Measurements from ENCODE around the gene SMIM44.

The SMIM44 gene

DNA sequence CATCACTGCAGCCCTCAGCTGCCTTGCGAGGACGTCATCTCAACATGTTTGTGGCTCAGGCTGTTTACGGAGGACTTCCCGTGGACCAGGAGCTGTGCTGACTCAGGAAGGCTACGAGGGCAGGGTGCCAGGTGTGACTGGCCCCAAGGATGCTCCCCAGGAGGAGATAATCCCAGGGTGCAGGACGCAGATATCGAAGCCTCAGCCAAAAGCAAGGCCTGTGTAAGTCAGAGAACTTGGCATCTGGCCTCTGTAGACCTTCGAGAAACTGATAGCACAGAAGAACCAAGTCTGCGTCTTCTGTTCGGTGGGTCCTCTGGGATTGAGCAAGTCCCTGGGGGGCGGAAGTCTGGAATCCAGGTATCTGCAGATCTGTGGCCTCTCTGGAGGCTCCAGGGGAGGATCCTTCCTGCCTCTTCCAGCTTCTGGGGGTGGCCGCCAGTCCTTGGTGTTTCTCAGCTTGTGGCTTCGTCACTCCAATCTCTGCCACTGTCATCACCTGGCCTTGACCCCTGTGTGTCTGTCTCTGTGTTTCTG is 19.9 kb upstream of the SMIM44 start:
- H3K9ac ChIP-seq, result peak overlapping the region; percentile 34
- peaks cover 41% of the 10 kb centered on the region for H3K4me1 ChIP-seq
- 0 out of 2 replicates have a peak, but pooled peaks cover 2% of the 10 kb centered on the region for H3K36me3 ChIP-seq
- H3K9me3 ChIP-seq, result no peaks in the 10 kb centered on the region
- no peaks in the 10 kb centered on the region for H3K27me3 ChIP-seq
- H3K4me2 ChIP-seq, result no peak overlapping the region
- no peak for TF ChIP-seq Cebpa-rat (IDR thresholded peaks at IDR 0.05)
- no peak overlapping the region for H3K4me3 ChIP-seq
- H4K20me1 ChIP-seq, result peaks cover 9% of the 10 kb centered on the region
- H3K27ac ChIP-seq, result no peak overlapping the region

DNA sequence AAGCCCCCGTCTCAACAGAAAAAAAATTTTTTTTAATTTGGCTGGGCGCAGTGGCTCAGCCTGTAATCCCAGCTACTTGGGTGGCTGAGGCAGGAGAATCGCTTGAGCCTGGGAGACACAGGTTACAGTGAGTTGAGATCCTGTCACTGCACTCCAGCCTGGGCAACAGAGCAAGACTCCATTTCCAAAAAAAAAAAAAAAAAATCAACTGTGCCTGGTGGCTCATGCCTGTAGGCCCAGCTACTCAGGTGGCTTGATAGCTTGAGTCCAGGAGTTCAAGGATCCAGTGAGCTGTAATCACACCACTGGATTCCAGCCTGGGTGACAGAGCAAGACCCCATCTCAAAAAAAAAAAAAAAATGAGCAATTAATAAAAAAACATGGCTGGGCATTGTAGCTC is 18.5 kb upstream of the SMIM44 start:
- TF ChIP-seq Cebpa-rat (IDR thresholded peaks at IDR 0.05), result no peak
- Histone ChIP-seq H4K20me1 (peaks cover 7% of the 10 kb centered on the region), H3K27me3 (no peaks in the 10 kb centered on the region), H3K36me3 (peaks cover 15% of the 10 kb centered on the region), H3K9ac (no peak overlapping the region), H3K4me2 (no peak overlapping the region), H3K4me3 (no peak overlapping the region), H3K9me3 (no peaks in the 10 kb centered on the region), H3K27ac (no peak overlapping the region), H3K4me1 (peaks cover 31% of the 10 kb centered on the region)

DNA sequence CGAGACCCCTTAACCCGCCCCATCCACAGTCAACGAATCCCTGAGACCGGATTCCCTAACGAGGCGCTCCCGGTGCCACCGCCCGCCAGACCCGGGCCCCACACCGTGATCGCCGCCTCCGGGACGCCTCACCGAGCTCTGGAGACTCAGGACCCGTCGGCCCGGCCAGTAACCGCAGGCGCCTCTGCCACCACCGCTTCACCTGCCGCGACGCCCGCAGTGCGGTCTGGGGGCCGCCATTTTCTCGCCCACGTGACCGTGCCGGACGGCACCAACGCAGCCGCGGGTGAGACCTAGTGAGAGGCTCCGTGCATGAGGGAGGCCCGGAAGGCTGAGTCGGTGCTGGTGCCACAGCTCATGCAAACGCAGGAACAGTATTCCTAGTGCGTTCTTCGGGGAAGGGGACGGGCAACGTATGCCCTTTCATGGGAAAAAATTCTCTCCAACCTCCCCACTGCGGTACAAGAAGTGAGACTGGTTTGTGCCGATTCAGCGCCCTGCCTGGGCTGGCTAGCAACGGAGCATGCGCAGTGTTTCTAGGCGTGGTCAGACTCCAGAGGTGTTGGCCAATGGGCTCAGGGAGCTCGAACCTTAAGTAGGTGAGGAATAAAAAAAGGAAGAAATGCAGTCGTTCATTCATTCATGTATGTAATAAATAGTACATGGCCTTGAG is 17.3 kb upstream of the SMIM44 start, which contains the start of gene DOHH:
Gene DOHH (minus strand): TSS at position 246 of the 673 bp plus-strand sequence. CDS start 3,860 bp downstream, outside the sequence.
- H3K4me2 ChIP-seq, result peak within 1 kb of the TSS; percentile 95
- peak within 1 kb of the TSS; percentile 100 for H3K9ac ChIP-seq
- peaks cover 28% of the 10 kb centered on the region for H3K36me3 ChIP-seq
- H3K4me3 ChIP-seq, result peak within 1 kb of the TSS; percentile 98
- H3K27me3 ChIP-seq, result no peaks in the 10 kb centered on the region
- no peak for TF ChIP-seq Cebpa-rat (IDR thresholded peaks at IDR 0.05)
- peak within 1 kb of the TSS; percentile 100 for H3K27ac ChIP-seq
- peaks cover 15% of the 10 kb centered on the region for H4K20me1 ChIP-seq
- H3K4me1 ChIP-seq, result peaks cover 29% of the 10 kb centered on the region
- H3K9me3 ChIP-seq, result no peaks in the 10 kb centered on the region

DNA sequence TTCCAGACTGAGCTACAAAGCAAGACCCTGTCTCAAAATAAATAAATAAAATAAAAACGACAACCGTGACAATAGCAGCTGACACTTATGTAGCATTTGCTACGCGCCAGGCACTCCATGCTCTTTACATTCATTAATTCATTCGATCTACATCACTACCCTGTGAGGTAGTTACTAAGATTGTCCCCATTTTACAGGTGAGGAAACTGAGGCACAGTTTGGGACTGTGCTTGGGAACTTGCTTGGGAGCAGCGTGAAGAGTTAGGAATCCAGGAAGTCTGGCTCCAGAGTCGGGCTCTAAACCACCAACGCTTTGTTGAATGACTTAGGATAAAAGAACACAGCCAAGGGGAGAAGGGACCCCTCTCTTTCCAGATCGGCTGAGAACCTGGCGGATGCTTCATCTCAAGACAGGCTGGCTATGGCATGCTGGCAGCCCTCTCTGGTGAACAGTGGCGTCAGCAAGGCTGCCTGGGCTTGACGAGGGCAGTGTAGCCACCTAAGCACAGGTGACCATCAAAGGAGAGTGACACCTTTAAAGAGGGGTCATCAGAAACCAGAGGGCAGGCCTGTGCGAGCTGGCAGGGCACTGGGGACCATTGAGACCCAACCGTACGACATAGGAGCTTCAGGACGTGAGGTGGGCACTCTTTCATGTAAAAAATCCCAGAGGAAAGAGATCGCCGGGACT is 16.6 kb upstream of the SMIM44 start:
- TF ChIP-seq Cebpa-rat (IDR thresholded peaks at IDR 0.05), result no peak
- peaks cover 15% of the 10 kb centered on the region for H4K20me1 ChIP-seq
- H3K4me2 ChIP-seq, result peak overlapping the region; percentile 95
- H3K36me3 ChIP-seq, result peaks cover 34% of the 10 kb centered on the region
- H3K9ac ChIP-seq, result peak overlapping the region; percentile 100
- H3K4me1 ChIP-seq, result peaks cover 23% of the 10 kb centered on the region
- H3K4me3 ChIP-seq, result peak overlapping the region; percentile 98
- peak overlapping the region; percentile 100 for H3K27ac ChIP-seq
- no peaks in the 10 kb centered on the region for H3K9me3 ChIP-seq
- no peaks in the 10 kb centered on the region for H3K27me3 ChIP-seq

DNA sequence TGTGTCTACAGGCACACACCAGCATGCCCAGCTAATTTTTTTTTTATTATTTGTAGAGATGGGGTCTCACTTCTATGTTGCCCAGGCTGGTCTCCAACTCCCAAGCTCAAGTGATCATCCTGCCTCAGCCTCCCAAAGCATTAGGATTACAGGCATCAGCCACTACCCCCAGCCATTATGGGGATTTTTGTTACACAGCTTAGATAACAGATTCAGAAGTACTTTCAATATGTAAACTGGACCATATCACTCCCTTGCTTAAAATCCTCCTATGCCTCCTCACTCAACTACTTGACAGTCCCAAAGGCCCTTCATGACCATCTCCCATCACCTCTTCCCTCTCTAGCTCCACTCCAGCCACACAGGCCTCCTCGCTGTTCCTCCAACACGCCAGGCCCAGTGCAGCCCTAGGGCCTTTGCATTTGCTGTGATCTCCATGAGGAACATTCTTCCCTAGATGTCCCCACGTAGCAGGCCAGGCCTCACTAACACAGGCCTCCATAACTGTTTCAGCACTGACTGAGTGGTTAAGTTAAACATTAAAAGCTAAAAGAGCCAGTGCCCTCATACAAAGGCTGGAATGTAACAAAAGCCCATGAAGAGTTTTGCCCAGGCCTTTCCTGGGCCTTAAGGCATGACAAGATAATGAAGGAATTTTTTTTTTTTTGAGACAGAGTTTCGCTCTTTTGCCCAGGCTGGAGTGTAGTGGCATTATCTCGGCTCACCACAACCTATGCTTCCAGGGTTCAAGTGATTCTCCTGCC is 14.7 kb upstream of the SMIM44 start:
- H3K27me3 ChIP-seq, result no peaks in the 10 kb centered on the region
- peaks cover 26% of the 10 kb centered on the region for H4K20me1 ChIP-seq
- no peak for TF ChIP-seq Cebpa-rat (IDR thresholded peaks at IDR 0.05)
- H3K9me3 ChIP-seq, result no peaks in the 10 kb centered on the region
- no peak overlapping the region for H3K4me2 ChIP-seq
- H3K4me3 ChIP-seq, result no peak overlapping the region
- H3K9ac ChIP-seq, result no peak overlapping the region
- peaks cover 16% of the 10 kb centered on the region for H3K4me1 ChIP-seq
- H3K27ac ChIP-seq, result no peak overlapping the region
- peaks cover 54% of the 10 kb centered on the region for H3K36me3 ChIP-seq

DNA sequence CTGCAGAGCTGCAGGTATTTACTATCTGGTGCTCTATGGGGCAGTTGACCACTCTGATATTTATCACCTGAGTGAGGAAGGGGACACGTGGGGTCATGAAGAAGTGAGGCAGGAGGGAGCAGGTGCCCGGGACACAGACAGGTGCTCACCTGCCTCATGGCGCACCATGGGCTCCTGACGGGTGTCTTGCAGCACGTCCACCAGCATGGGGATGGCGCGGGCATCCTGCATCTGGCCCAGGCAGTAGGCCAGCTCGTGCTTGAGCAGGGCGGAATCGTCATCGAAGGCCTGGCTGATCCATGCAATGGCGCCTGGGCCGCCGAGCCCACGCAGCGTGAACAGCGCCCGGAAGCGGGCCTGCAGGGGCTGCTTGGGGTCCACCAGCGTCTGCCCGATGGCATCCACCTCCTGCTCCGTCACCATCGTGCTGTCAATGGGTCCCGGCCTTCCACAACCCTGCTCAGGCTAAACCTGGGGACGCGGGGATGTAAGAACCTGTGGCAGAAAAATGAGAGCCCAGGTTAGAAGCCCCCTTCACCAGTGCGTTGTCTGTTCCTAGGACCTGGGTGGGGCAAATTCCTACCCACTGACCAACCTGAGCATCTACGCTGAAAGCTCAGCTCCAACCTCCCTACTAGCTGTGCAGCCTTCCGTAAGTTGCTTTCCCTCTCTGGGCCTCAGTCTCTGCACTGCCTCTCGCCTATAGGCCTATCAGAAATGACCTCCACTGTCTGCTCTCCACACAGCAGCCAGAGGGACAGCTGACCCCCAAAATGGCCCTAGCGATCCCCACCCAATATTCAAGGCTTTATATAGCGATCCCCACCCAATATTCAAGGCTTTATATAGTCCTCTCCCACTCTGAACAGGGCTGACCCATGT is 13.4 kb upstream of the SMIM44 start:
- Histone ChIP-seq H3K4me1 (peaks cover 16% of the 10 kb centered on the region), H3K27ac (no peak overlapping the region), H3K9me3 (no peaks in the 10 kb centered on the region), H3K36me3 (peaks cover 67% of the 10 kb centered on the region), H3K4me2 (no peak overlapping the region), H3K27me3 (no peaks in the 10 kb centered on the region), H3K4me3 (no peak overlapping the region), H4K20me1 (peaks cover 31% of the 10 kb centered on the region), H3K9ac (no peak overlapping the region)
- no peak for TF ChIP-seq Cebpa-rat (IDR thresholded peaks at IDR 0.05)

DNA sequence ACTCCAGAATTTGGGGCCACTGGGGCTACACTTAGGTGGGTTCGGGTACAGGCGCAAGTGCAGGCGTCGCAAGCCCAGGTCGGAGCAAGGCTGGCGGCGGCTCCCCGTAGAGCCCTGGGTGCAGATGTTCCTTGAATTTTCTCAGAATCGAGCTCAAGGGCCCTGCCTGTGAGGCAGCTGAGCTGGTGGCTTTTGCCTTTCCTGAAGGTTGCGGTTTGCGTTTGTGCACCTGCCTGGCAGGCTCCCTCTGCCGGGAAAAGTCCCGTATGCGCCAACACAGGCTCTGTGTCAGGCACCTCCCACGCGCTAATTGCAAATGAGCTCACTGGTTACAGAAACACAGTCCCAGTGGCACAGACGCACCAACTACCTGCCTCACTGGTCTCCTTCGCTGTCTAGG is 11.3 kb upstream of the SMIM44 start:
- H3K27me3 ChIP-seq, result no peaks in the 10 kb centered on the region
- no peak overlapping the region for H3K27ac ChIP-seq
- H3K9ac ChIP-seq, result no peak overlapping the region
- peaks cover 31% of the 10 kb centered on the region for H4K20me1 ChIP-seq
- H3K4me1 ChIP-seq, result peaks cover 7% of the 10 kb centered on the region
- H3K9me3 ChIP-seq, result no peaks in the 10 kb centered on the region
- no peak for TF ChIP-seq Cebpa-rat (IDR thresholded peaks at IDR 0.05)
- peaks cover 80% of the 10 kb centered on the region for H3K36me3 ChIP-seq
- H3K4me3 ChIP-seq, result no peak overlapping the region
- no peak overlapping the region for H3K4me2 ChIP-seq

DNA sequence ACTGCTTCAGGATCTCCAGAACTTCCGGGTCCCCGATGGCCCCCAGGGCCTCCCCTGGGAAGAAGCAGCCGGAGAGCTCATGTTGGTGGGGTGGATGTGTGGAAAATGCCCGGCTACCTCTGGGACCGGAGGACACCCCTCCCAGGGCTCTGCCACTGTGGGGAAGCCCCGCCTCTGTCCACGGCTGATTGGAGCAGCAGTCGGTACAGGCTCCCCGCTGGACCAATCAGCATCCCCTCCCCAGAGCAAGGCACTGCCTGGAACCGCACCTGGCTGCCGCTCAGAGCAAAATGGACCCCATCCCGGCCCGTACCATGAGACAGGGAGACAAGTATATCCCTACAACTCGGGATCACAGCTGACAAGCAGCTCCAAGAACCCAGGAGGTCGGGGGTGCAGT is 10.8 kb upstream of the SMIM44 start:
- H3K9ac ChIP-seq, result no peak overlapping the region
- no peak for TF ChIP-seq Cebpa-rat (IDR thresholded peaks at IDR 0.05)
- H4K20me1 ChIP-seq, result peaks cover 31% of the 10 kb centered on the region
- H3K4me3 ChIP-seq, result no peak overlapping the region
- peaks cover 2% of the 10 kb centered on the region; the same call in 1 of the 2 replicates for H3K4me1 ChIP-seq
- H3K27me3 ChIP-seq, result no peaks in the 10 kb centered on the region
- no peaks in the 10 kb centered on the region for H3K9me3 ChIP-seq
- H3K36me3 ChIP-seq, result peaks cover 83% of the 10 kb centered on the region
- H3K4me2 ChIP-seq, result no peak overlapping the region
- H3K27ac ChIP-seq, result no peak overlapping the region

DNA sequence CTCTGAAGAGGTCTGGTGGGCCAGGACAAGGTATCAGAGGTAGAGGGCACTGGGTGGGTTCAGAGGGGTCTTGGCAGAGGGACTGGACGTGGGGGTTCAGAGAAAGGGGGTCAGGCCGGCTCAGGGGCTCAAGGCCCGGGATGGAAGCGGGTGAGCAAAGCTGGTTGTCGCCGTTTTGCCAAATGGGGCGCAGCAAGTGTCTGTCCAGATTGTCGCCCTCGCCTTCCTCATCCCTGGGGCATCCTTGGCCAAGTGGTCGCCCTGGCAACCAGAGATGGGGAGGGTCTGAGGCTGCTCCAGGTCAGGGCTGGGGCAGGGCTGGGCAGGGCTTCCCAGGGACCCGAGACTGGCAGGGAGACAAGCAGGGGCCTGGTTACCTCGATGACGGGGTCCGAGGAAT is 10.4 kb upstream of the SMIM44 start:
- H3K36me3 ChIP-seq, result peaks cover 87% of the 10 kb centered on the region

More for the DNA sequence above, 10.4 kb upstream of the SMIM44 start:
- no peak for TF ChIP-seq Cebpa-rat (IDR thresholded peaks at IDR 0.05)
- no peak overlapping the region for H3K27ac ChIP-seq
- H3K4me2 ChIP-seq, result no peak overlapping the region
- H3K4me3 ChIP-seq, result no peak overlapping the region
- H3K9ac ChIP-seq, result no peak overlapping the region
- no peaks in the 10 kb centered on the region for H3K4me1 ChIP-seq
- no peaks in the 10 kb centered on the region for H3K27me3 ChIP-seq
- H4K20me1 ChIP-seq, result peaks cover 31% of the 10 kb centered on the region
- H3K9me3 ChIP-seq, result no peaks in the 10 kb centered on the region
